Measurements from ENCODE around the gene TMPRSS6. TPM values are rescaled to one million over a fixed set of nuclear protein-coding genes. Genes with fewer than 3 reads are reported as not detected.

The TMPRSS6 gene
- not detected in 2 replicates for total RNA-seq (2014; rRNA removed; shearing (Covaris generic))

DNA sequence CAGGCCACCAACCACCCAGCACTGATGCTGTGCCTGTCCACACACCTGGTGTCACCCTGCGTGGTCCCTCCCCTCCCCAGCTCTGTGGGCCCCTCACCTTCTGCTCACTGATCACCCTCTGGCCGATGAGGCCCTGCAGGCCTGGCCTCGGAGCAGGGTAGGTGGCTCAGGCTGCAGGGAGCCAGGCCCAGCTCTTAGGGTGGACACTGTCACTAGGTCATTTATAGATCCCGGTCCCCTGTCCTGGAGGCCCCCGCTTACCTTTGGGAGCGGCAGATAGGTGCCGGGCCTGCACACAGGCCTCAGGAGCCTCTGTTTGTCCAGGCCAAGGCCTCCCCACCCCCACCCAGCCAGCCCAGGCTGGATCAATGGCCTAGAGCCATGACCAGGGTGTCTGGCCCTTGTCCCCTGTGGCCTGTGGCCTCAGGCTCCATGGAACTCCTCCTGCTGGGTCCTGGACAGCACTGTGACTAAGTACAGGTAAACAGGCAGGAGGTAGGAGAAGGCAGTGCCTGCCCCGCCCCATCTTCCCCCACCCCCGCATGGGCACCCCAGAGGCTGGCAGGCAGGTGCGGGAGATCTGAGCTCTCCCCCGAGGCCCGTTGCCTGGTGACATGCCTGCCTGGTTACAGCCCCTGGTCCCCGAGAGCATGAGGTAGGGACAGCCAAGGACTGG lies at the start of gene TMPRSS6:
TMPRSS6 (minus strand) TSS at position 472 of the 676 bp plus-strand sequence. CDS start 6,296 bp downstream, outside the sequence.

DNA sequence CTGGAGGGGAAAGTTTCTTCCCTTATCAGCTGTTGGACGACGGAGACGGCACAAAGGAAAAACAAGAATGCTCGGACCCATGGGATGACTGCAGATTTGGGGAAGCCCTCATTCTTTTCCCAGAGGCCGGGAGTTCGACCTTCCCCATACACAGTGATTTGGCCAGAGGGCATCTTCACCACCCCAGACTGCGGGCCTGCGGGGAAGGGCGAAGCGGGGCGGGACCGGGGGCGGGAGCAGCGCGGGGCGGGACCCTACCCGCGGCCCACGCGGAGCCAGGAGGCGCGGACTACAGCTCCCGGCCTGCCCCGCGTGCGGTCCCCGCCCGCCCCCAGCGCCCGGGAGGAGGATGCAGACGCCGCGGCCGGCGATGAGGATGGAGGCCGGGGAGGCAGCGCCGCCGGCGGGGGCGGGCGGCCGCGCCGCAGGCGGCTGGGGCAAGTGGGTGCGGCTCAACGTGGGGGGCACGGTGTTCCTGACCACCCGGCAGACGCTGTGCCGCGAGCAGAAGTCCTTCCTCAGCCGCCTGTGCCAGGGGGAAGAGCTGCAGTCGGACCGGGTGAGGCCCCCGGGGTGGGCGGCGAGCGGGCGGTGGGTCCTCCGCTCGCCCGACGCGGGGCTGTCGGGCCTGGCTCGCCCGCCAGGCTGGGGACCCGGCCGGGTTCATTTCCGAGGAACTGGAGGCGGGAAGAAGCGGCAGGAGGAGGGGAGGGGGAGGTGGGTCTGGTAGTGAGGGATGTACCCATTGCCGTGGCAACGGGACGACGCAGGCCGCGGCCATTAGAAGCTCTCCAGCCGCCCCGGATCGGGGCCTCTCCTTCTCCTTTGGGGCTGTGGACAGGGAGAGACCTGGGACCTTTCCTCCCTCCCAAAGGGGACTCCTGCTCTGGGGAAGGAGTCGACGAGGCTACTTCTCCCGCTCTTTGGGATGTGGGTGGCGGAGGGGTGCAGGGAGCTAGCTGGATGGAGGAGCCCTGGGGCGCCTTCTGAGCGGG lies 57.8 kb downstream of the TMPRSS6 start, which contains the start of gene KCTD17:
KCTD17 (plus strand) TSS at position 352 of the 995 bp plus-strand sequence; CDS start at position 371, 19 bp downstream.

DNA sequence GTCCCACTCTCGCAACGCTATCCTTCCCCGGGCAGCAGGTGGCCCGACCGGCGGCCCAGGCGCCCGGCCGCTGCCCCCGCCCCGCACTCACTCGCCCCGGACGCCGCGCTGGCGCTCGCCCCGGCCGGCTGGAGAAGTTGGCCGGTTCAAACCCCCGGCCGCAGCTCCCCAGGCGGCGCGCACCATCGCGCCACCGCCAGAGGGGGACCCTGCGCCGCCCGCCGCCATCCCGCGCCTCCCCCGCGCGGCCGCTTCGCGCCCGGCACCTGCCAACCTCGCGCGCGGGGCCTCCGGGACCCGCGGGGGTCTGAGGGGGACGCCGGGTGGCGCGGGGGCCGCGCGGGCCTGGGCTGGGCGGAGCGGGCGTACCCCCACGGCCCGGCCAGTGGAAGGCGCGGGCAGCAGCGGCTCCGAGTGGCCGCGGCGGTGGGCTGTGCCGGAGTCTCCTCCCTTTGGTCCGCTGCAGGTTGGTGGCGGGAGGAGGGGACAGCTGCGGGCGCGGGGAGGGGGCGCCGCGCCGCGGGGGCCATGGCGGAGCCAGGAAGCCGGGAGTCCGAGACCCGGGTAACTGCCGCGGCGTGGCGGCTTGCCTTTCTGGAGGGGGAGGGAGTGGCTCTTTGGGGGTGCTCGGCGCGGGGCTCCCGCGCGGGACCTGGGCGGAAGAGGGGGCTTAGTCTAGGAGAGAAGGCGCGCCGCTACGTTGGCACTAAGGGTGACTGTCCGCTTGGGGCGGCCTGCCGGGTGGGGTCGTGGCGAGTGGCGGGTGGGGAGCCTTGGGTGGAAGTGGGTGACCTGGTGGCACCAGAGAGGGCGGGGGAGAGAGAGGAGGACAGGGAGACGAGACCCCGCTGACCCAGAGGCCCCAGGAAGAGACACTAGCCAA lies 90.0 kb downstream of the TMPRSS6 start, which contains the start of the genes MPST and TST:
MPST (plus strand) TSS at position 434 of the 883 bp plus-strand sequence; CDS start at position 529, 95 bp downstream.
TST (minus strand) TSS at position 139 of the 883 bp plus-strand sequence. CDS start 715 bp downstream, outside the sequence.

Other genes starting within 250 kb of the TMPRSS6 start
- gene NCF4, start 248.7 kb downstream of the TMPRSS6 start, total RNA-seq (2014; rRNA removed; shearing (Covaris generic)), result 0.24 TPM in 1 of 2 replicates, not detected in the other
- not detected in 2 replicates for gene CSF2RB, start 196.1 kb downstream of the TMPRSS6 start, total RNA-seq (2014; rRNA removed; shearing (Covaris generic))
- gene TST, start 90.3 kb downstream of the TMPRSS6 start, total RNA-seq (2014; rRNA removed; shearing (Covaris generic)), result 26.6 and 28.0 TPM in 2 replicates
- 61.4 and 63.6 TPM in 2 replicates for gene MPST, start 90.0 kb downstream of the TMPRSS6 start, total RNA-seq (2014; rRNA removed; shearing (Covaris generic))
- gene KCTD17, start 58.0 kb downstream of the TMPRSS6 start, total RNA-seq (2014; rRNA removed; shearing (Covaris generic)), result 19.1 and 23.7 TPM in 2 replicates
- not detected in 2 replicates for gene IL2RB, start 40.2 kb upstream of the TMPRSS6 start, total RNA-seq (2014; rRNA removed; shearing (Covaris generic))
- gene C1QTNF6, start 78.5 kb upstream of the TMPRSS6 start, total RNA-seq (2014; rRNA removed; shearing (Covaris generic)), result 1.7 and 2.1 TPM in 2 replicates
- gene SSTR3, start 102.8 kb upstream of the TMPRSS6 start, total RNA-seq (2014; rRNA removed; shearing (Covaris generic)), result not detected in 2 replicates
- 0.40 TPM in 1 of 2 replicates, not detected in the other for gene RAC2, start 134.6 kb upstream of the TMPRSS6 start, total RNA-seq (2014; rRNA removed; shearing (Covaris generic))
- 0.32 and 2.7 TPM in 2 replicates for gene CYTH4, start 172.8 kb upstream of the TMPRSS6 start, total RNA-seq (2014; rRNA removed; shearing (Covaris generic))

Data from A375 (cell line).